Sigmoid colon (tissue), 7 donors: Measurements from ENCODE around the gene SDCCAG8. TPM values are rescaled to one million over a fixed set of nuclear protein-coding genes. Genes with fewer than 3 reads are reported as not detected.

Source experiments
- DNase-seq: peaks from one replicate; pipeline ENCODE4 v3.0.0-alpha.2; 2019
- H3K27ac ChIP-seq, 4 donors: fragments of 200-600 bp; sonication (generic); one replicate each; pipeline ENCODE4 v1.5.1; 2016 to 2019; ENCODE audit warnings: mild to moderate bottlenecking in 1 of 4
- H3K27me3 ChIP-seq, 3 donors: fragments of 200-600 bp; sonication (generic); one replicate each; pipeline ENCODE4 v1.5.1; 2019; ENCODE audit warnings: mild to moderate bottlenecking in 1 of 3
- H3K36me3 ChIP-seq, 4 donors: fragments of 200-600 bp; sonication (generic); one replicate each; pipeline ENCODE4 v1.5.1; 2016 to 2019
- H3K4me1 ChIP-seq, 4 donors: fragments of 200-600 bp; sonication (generic); one replicate each; pipeline ENCODE4 v1.5.1; 2017 to 2019
- H3K4me3 ChIP-seq, 4 donors: fragments of 200-600 bp; sonication (generic); one replicate each; pipeline ENCODE4 v1.5.1; 2017 to 2019; ENCODE audit warnings: mild to moderate bottlenecking in 2 of 4, moderate library complexity in 1 of 4
- H3K9me3 ChIP-seq, 4 donors: fragments of 200-600 bp in 3 of 4; sonication (generic) in 3 of 4; one replicate each; pipeline versions ENCODE4 v1.5.1 to v1.6.1; 2013 to 2019
- CTCF ChIP-seq, 4 experiments: fragments of 450-650 bp in 3 of 4; fragments of 200-600 bp in 1 of 4; IDR thresholded peaks; one replicate each; pipeline ENCODE4 v1.5.1; 2016 to 2019; ENCODE audit warnings: antibody characterized with exemption in 4 of 4, mild to moderate bottlenecking in 3 of 4, moderate library complexity in 2 of 4
- EP300 ChIP-seq, 4 donors: sonication (generic); formaldehyde crosslinking; IDR thresholded peaks; one replicate each; pipeline ENCODE4 v1.6.1; 2017; ENCODE audit warnings: antibody characterized with exemption in 4 of 4
- POLR2A ChIP-seq, 2 donors: fragments of 450-650 bp; IDR thresholded peaks; one replicate each; pipeline ENCODE4 v1.6.1; 2016; ENCODE audit warnings: antibody characterized with exemption in 2 of 2, mild to moderate bottlenecking in 2 of 2, moderate library complexity in 2 of 2
- POLR2AphosphoS5 ChIP-seq, 4 donors: sonication (generic); formaldehyde crosslinking; IDR thresholded peaks; one replicate each; pipeline ENCODE4 v1.6.1; 2017; ENCODE audit warnings: antibody characterized with exemption in 4 of 4
- WGBS, 2 donors: extraction: QIAGEN DNeasy Blood & Tissue Kit; methylation state at CpG; one replicate each; pipeline ENCODE4 v1.1.7; 2013; 5-methylcytosine and 5-hydroxymethylcytosine counted together
- intact Hi-C: fragments of 100-400 bp; cut with DNase I; formaldehyde crosslinking; loops from one replicate; pipeline ENCODE4 v1.15.1; 2023
- polyA plus RNA-seq, 3 donors: library from polyadenylated mRNA; stranded (reverse); fragments of 200-250 nt; gene quantifications; one replicate each; pipeline ENCODE4 v1.2.3, GENCODE V29; 2013
- total RNA-seq, 4 donors: library from RNA; depleted of rRNA; stranded (reverse); fragments of >200 nt; gene quantifications; one replicate each; pipeline ENCODE4 v1.1.0, GENCODE V29; 2016
- donor health status: healthy with polysubstance abuse.
- donor health status: Bipolar disorder and iron deficiency.
- donor health status: healthy.

Gene SDCCAG8
- total and polyA plus RNA-seq, 7 donors, result 15.6 to 49.7 (median 30.3) TPM

GRCh38 chr1:243378669-243379068 is 122.8 kb downstream of the SDCCAG8 start:
- H3K27ac ChIP-seq, result no peak overlapping the region
- no peaks in the 10 kb centered on the region for H3K27me3 ChIP-seq
- intact Hi-C loops, result no loop called here
- 93 to 97% methylated on average over 3 of the region's 3 CpGs for WGBS, 2 donors
- TF ChIP-seq CTCF (IDR thresholded peaks at IDR 0.05), result no peak
- no peaks in the 10 kb centered on the region for H3K4me1 ChIP-seq
- H3K36me3 ChIP-seq, result peaks cover 0 to 26% (median 1%) of the 10 kb centered on the region in 4 donors
- H3K4me3 ChIP-seq, result no peak overlapping the region
- no peak for DNase-seq
- no peaks in the 10 kb centered on the region for H3K9me3 ChIP-seq

GRCh38 chr1:243379208-243379607 is 123.4 kb downstream of the SDCCAG8 start:
- WGBS, 2 donors, result 89 to 92% methylated on average over 1 of the region's 1 CpG

GRCh38 chr1:243379706-243380105 is 123.9 kb downstream of the SDCCAG8 start:
- intact Hi-C loops, result no loop called here
- H3K36me3 ChIP-seq, result peaks cover 0 to 29% (median 1%) of the 10 kb centered on the region in 4 donors
- no peaks in the 10 kb centered on the region for H3K27me3 ChIP-seq
- no peak overlapping the region for H3K4me3 ChIP-seq
- H3K4me1 ChIP-seq, result no peaks in the 10 kb centered on the region
- 87 to 92% methylated on average over 2 of the region's 2 CpGs for WGBS, 2 donors
- no peak for DNase-seq
- TF ChIP-seq POLR2AphosphoS5 (IDR thresholded peaks at IDR 0.05), result no peak
- no peak for TF ChIP-seq POLR2A (IDR thresholded peaks at IDR 0.05)
- no peak for TF ChIP-seq CTCF (IDR thresholded peaks at IDR 0.05)
- TF ChIP-seq EP300 (IDR thresholded peaks at IDR 0.05), result no peak
- H3K27ac ChIP-seq, result no peak overlapping the region
- H3K9me3 ChIP-seq, result no peaks in the 10 kb centered on the region

More at GRCh38 chr1:243379208-243379607, 123.4 kb downstream of the SDCCAG8 start:
- H3K4me3 ChIP-seq, result no peak overlapping the region
- TF ChIP-seq POLR2AphosphoS5 (IDR thresholded peaks at IDR 0.05), result no peak
- no peak for TF ChIP-seq CTCF (IDR thresholded peaks at IDR 0.05)
- TF ChIP-seq EP300 (IDR thresholded peaks at IDR 0.05), result no peak
- no peak for TF ChIP-seq POLR2A (IDR thresholded peaks at IDR 0.05)
- H3K9me3 ChIP-seq, result no peaks in the 10 kb centered on the region
- no peaks in the 10 kb centered on the region for H3K4me1 ChIP-seq
- H3K27ac ChIP-seq, result no peak overlapping the region
- H3K36me3 ChIP-seq, result peaks cover 0 to 26% (median 1%) of the 10 kb centered on the region in 4 donors
- DNase-seq, result no peak
- intact Hi-C loops, result no loop called here
- no peaks in the 10 kb centered on the region for H3K27me3 ChIP-seq

GRCh38 chr1:243388276-243388675 is 132.4 kb downstream of the SDCCAG8 start:
- TF ChIP-seq POLR2AphosphoS5 (IDR thresholded peaks at IDR 0.05) (no peak), CTCF (IDR thresholded peaks at IDR 0.05) (no peak), POLR2A (IDR thresholded peaks at IDR 0.05) (no peak), EP300 (IDR thresholded peaks at IDR 0.05) (no peak)
- Histone ChIP-seq H3K27me3 (no peaks in the 10 kb centered on the region), H3K4me3 (no peak overlapping the region), H3K9me3 (no peaks in the 10 kb centered on the region), H3K36me3 (peaks cover 0 to 6% (median 0%) of the 10 kb centered on the region in 4 donors), H3K27ac (no peak overlapping the region), H3K4me1 (no peaks in the 10 kb centered on the region)
- WGBS, 2 donors, result 91 to 94% methylated on average over 1 of the region's 1 CpG
- DNase-seq, result no peak
- intact Hi-C loops, result no loop called here

GRCh38 chr1:243390162-243390791 is 134.4 kb downstream of the SDCCAG8 start:
- Histone ChIP-seq H3K4me1 (no peaks in the 10 kb centered on the region), H3K4me3 (no peak overlapping the region), H3K27me3 (no peaks in the 10 kb centered on the region), H3K36me3 (no peaks in the 10 kb centered on the region), H3K27ac (no peak overlapping the region), H3K9me3 (no peaks in the 10 kb centered on the region)
- no peak for DNase-seq
- intact Hi-C loops, result no loop called here
- WGBS, 2 donors, result 68 to 91% methylated on average over 8 of the region's 8 CpGs
- no peak for TF ChIP-seq CTCF (IDR thresholded peaks at IDR 0.05)
- no peak for TF ChIP-seq POLR2AphosphoS5 (IDR thresholded peaks at IDR 0.05)
- no peak for TF ChIP-seq POLR2A (IDR thresholded peaks at IDR 0.05)
- no peak for TF ChIP-seq EP300 (IDR thresholded peaks at IDR 0.05)
